ENCODE data around the gene SORCS3. TPM values are rescaled to one million over a fixed set of nuclear protein-coding genes. Genes with fewer than 3 reads are reported as not detected.

SORCS3 gene
- polyA plus RNA-seq, 1 donor (not counting 4 experiments of a cell fraction or from before 2014, with no cell fraction given): not detected

DNA sequence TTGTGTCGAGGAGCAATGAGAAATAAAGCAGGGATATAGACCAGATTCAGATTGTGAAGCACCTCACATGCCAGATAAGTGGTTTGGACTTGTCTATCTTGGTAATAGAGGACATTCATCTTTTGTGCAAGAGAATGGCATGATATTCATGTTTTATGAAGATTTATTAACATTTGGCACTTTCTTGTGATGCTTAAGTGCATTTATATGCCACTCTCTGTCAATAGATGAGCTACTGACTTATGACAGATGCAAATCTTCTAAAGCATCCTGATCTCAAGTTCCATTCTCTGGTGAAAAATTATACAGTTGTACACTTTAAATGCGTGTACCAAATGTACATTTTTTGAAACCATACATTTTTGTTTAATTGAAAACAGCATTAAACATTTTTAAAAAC is 415.3 kb downstream of the SORCS3 start:
- H3K27ac ChIP-seq (ENCODE audit: control insufficient read depth, insufficient read depth, low read length): no peak overlapping the region
- no peak overlapping the region for H2AFZ ChIP-seq (ENCODE audit: control insufficient read depth, low read length)
- H3K4me1 ChIP-seq (ENCODE audit: control insufficient read depth, extremely low read depth, insufficient read depth, low read length): no peaks in the 10 kb centered on the region
- H3K4me3 ChIP-seq (ENCODE audit: control insufficient read depth in 2 of 3, extremely low read depth in 1 of 3, insufficient read depth in 2 of 3, low read depth in 1 of 3, low read length in 3 of 3): no peak overlapping the region
- TF ChIP-seq, protein P1, sequence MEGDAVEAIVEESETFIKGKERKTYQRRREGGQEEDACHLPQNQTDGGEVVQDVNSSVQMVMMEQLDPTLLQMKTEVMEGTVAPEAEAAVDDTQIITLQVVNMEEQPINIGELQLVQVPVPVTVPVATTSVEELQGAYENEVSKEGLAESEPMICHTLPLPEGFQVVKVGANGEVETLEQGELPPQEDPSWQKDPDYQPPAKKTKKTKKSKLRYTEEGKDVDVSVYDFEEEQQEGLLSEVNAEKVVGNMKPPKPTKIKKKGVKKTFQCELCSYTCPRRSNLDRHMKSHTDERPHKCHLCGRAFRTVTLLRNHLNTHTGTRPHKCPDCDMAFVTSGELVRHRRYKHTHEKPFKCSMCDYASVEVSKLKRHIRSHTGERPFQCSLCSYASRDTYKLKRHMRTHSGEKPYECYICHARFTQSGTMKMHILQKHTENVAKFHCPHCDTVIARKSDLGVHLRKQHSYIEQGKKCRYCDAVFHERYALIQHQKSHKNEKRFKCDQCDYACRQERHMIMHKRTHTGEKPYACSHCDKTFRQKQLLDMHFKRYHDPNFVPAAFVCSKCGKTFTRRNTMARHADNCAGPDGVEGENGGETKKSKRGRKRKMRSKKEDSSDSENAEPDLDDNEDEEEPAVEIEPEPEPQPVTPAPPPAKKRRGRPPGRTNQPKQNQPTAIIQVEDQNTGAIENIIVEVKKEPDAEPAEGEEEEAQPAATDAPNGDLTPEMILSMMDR (optimal IDR thresholded peaks at IDR 0.05 in 1 of 3, IDR thresholded peaks at IDR 0.05 in 1 of 3, conservative IDR thresholded peaks at IDR 0.05 in 1 of 3; ENCODE audit: extremely low read depth in 1 of 3, insufficient read depth in 2 of 3, low read length in 3 of 3): no peak
- no peak for TF ChIP-seq EZH2 (IDR thresholded peaks at IDR 0.05; ENCODE audit: low read length)
- H3K79me2 ChIP-seq (ENCODE audit: control insufficient read depth, insufficient read depth, low read length): no peaks in the 10 kb centered on the region
- H3K9me3 ChIP-seq (ENCODE audit: control insufficient read depth, low read depth, low read length): no peaks in the 10 kb centered on the region
- no peaks in the 10 kb centered on the region for H4K20me1 ChIP-seq (ENCODE audit: control insufficient read depth, extremely low read depth, insufficient read depth, low read length)
- FAIRE-seq: no peak
- no peaks in the 10 kb centered on the region for H3K36me3 ChIP-seq (ENCODE audit: control insufficient read depth in 2 of 2, extremely low read depth in 1 of 2, insufficient read depth in 2 of 2, low read length in 2 of 2)
- H3K9me1 ChIP-seq (ENCODE audit: control insufficient read depth, extremely low read depth, insufficient read depth, low read length): no peaks in the 10 kb centered on the region
- dilution Hi-C loops (cut with MboI; ENCODE audit: extremely low pct_ligation_motif_present, low sequenced_read_pairs): no loop called here
- no peak for DNase-seq (ENCODE audit: low read depth, low spot score)
- no peaks in the 10 kb centered on the region for H3K27me3 ChIP-seq (ENCODE audit: control insufficient read depth, extremely low read depth, insufficient read depth, low read length)
- H3K9ac ChIP-seq (ENCODE audit: control insufficient read depth, extremely low read depth, insufficient read depth, low read length): no peak overlapping the region
- no peak overlapping the region for H3K4me2 ChIP-seq (ENCODE audit: control insufficient read depth, extremely low read depth, insufficient read depth, low read depth, low read length)

DNA sequence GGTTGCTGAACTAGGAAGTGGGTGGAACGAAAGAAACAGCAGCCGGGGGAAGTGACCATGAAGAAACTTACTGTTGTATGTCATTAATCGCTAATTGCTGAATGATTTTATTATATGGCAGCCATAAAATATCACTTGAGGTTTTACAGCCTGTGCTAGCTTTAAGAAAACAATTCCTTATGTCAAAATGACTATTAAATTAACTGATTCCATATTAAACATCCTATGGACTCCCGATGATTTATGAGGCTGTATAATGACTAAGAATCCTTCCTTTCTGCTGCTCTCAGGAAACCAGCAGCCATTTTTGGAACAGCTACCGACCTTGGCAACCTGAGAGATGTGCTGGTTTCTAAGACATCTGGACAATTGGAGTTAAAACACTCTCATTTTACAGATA is 421.9 kb downstream of the SORCS3 start:
- no peak overlapping the region for H3K9ac ChIP-seq (ENCODE audit: control insufficient read depth, extremely low read depth, insufficient read depth, low read length)
- H3K79me2 ChIP-seq (ENCODE audit: control insufficient read depth, insufficient read depth, low read length): no peaks in the 10 kb centered on the region
- dilution Hi-C loops (cut with MboI; ENCODE audit: extremely low pct_ligation_motif_present, low sequenced_read_pairs): no loop called here
- H3K4me3 ChIP-seq (ENCODE audit: control insufficient read depth in 2 of 3, extremely low read depth in 1 of 3, insufficient read depth in 2 of 3, low read depth in 1 of 3, low read length in 3 of 3): no peak overlapping the region
- H3K9me3 ChIP-seq (ENCODE audit: control insufficient read depth, low read depth, low read length): no peaks in the 10 kb centered on the region
- no peaks in the 10 kb centered on the region for H3K27me3 ChIP-seq (ENCODE audit: control insufficient read depth, extremely low read depth, insufficient read depth, low read length)
- H3K4me1 ChIP-seq (ENCODE audit: control insufficient read depth, extremely low read depth, insufficient read depth, low read length): no peaks in the 10 kb centered on the region
- H4K20me1 ChIP-seq (ENCODE audit: control insufficient read depth, extremely low read depth, insufficient read depth, low read length): no peaks in the 10 kb centered on the region
- no peaks in the 10 kb centered on the region for H3K36me3 ChIP-seq (ENCODE audit: control insufficient read depth in 2 of 2, extremely low read depth in 1 of 2, insufficient read depth in 2 of 2, low read length in 2 of 2)
- FAIRE-seq: no peak
- no peak for DNase-seq (ENCODE audit: low read depth, low spot score)
- H2AFZ ChIP-seq (ENCODE audit: control insufficient read depth, low read length): no peak overlapping the region
- H3K27ac ChIP-seq (ENCODE audit: control insufficient read depth, insufficient read depth, low read length): no peak overlapping the region
- H3K4me2 ChIP-seq (ENCODE audit: control insufficient read depth, extremely low read depth, insufficient read depth, low read depth, low read length): no peak overlapping the region
- H3K9me1 ChIP-seq (ENCODE audit: control insufficient read depth, extremely low read depth, insufficient read depth, low read length): no peaks in the 10 kb centered on the region
- TF ChIP-seq, protein P1 (optimal IDR thresholded peaks at IDR 0.05 in 1 of 3, IDR thresholded peaks at IDR 0.05 in 1 of 3, conservative IDR thresholded peaks at IDR 0.05 in 1 of 3; ENCODE audit: extremely low read depth in 1 of 3, insufficient read depth in 2 of 3, low read length in 3 of 3): no peak
- TF ChIP-seq EZH2 (IDR thresholded peaks at IDR 0.05; ENCODE audit: low read length): no peak
